ENCODE data around the gene IL37.
"Not testable (repeated sequence)": the region's sequence is repeated elsewhere in the genome, so short reads cannot be mapped to it uniquely, and the experiment has no call there.

The IL37 gene

GRCh38 chr2:112881217-112881985 is 29.6 kb upstream of the IL37 start:
- Mint-ChIP-seq H3K4me1 (ENCODE audit: low read depth) (peaks cover 30% of the 10 kb centered on the region), H3K36me3 (ENCODE audit: low read depth) (no peaks in the 10 kb centered on the region), H3K4me3 (no peak overlapping the region), H3K9me3 (no peaks in the 10 kb centered on the region), H3K27me3 (ENCODE audit: low read depth) (no peaks in the 10 kb centered on the region), H3K27ac (peak overlapping the region; percentile 37)

GRCh38 chr2:112883669-112884068 is 27.3 kb upstream of the IL37 start:
- H3K9me3 Mint-ChIP-seq, result no peaks in the 10 kb centered on the region
- H3K27ac Mint-ChIP-seq, result peak overlapping the region; percentile 1
- peaks cover 30% of the 10 kb centered on the region for H3K4me1 Mint-ChIP-seq (ENCODE audit: low read depth)
- H3K4me3 Mint-ChIP-seq, result no peak overlapping the region
- no peaks in the 10 kb centered on the region for H3K36me3 Mint-ChIP-seq (ENCODE audit: low read depth)
- H3K27me3 Mint-ChIP-seq (ENCODE audit: low read depth), result peaks cover 3% of the 10 kb centered on the region

GRCh38 chr2:112884869-112885505 is 26.0 kb upstream of the IL37 start:
- Mint-ChIP-seq H3K36me3 (ENCODE audit: low read depth) (no peaks in the 10 kb centered on the region), H3K9me3 (no peaks in the 10 kb centered on the region), H3K27me3 (ENCODE audit: low read depth) (peaks cover 3% of the 10 kb centered on the region), H3K4me3 (no peak overlapping the region), H3K4me1 (ENCODE audit: low read depth) (peaks cover 23% of the 10 kb centered on the region), H3K27ac (peak overlapping the region; percentile 80)

- H3K4me1 Mint-ChIP-seq (ENCODE audit: low read depth), result peaks cover 20% of the 10 kb centered on the region
- no peaks in the 10 kb centered on the region for H3K9me3 Mint-ChIP-seq
- H3K27me3 Mint-ChIP-seq (ENCODE audit: low read depth), result peaks cover 3% of the 10 kb centered on the region
- no peak overlapping the region for H3K4me3 Mint-ChIP-seq
- H3K27ac Mint-ChIP-seq, result peak overlapping the region; percentile 80
- no peaks in the 10 kb centered on the region for H3K36me3 Mint-ChIP-seq (ENCODE audit: low read depth)
These were observed 25.5 kb upstream of the IL37 start for GRCh38 chr2:112885506-112885902.

GRCh38 chr2:112886291-112886690 is 24.7 kb upstream of the IL37 start:
- Mint-ChIP-seq H3K27me3 (ENCODE audit: low read depth) (peaks cover 3% of the 10 kb centered on the region), H3K9me3 (no peaks in the 10 kb centered on the region), H3K4me3 (no peak overlapping the region), H3K27ac (no peak overlapping the region), H3K4me1 (ENCODE audit: low read depth) (peaks cover 14% of the 10 kb centered on the region), H3K36me3 (ENCODE audit: low read depth) (no peaks in the 10 kb centered on the region)

- Mint-ChIP-seq H3K9me3 (no peaks in the 10 kb centered on the region), H3K4me1 (ENCODE audit: low read depth) (peaks cover 11% of the 10 kb centered on the region), H3K36me3 (ENCODE audit: low read depth) (no peaks in the 10 kb centered on the region)
These were observed 22.8 kb upstream of the IL37 start for GRCh38 chr2:112887964-112888749.

GRCh38 chr2:112889976-112890375 is 21.0 kb upstream of the IL37 start:
- no peak overlapping the region for H3K4me3 Mint-ChIP-seq
- H3K36me3 Mint-ChIP-seq (ENCODE audit: low read depth), result no peaks in the 10 kb centered on the region
- peaks cover 3% of the 10 kb centered on the region for H3K27me3 Mint-ChIP-seq (ENCODE audit: low read depth)
- peaks cover 5% of the 10 kb centered on the region for H3K4me1 Mint-ChIP-seq (ENCODE audit: low read depth)
- no peak overlapping the region for H3K27ac Mint-ChIP-seq
- H3K9me3 Mint-ChIP-seq, result no peaks in the 10 kb centered on the region

More at GRCh38 chr2:112887964-112888749, 22.8 kb upstream of the IL37 start:
- Mint-ChIP-seq H3K27me3 (ENCODE audit: low read depth) (peaks cover 3% of the 10 kb centered on the region), H3K4me3 (no peak overlapping the region), H3K27ac (no peak overlapping the region)

- no peak overlapping the region for H3K4me3 Mint-ChIP-seq
- H3K9me3 Mint-ChIP-seq, result no peaks in the 10 kb centered on the region
- H3K36me3 Mint-ChIP-seq (ENCODE audit: low read depth), result no peaks in the 10 kb centered on the region
- no peaks in the 10 kb centered on the region for H3K4me1 Mint-ChIP-seq (ENCODE audit: low read depth)
- peaks cover 9% of the 10 kb centered on the region for H3K27me3 Mint-ChIP-seq (ENCODE audit: low read depth)
- H3K27ac Mint-ChIP-seq, result no peak overlapping the region
These were observed 19.6 kb upstream of the IL37 start for GRCh38 chr2:112891385-112891831.

GRCh38 chr2:112893752-112894151 is 17.2 kb upstream of the IL37 start:
- Mint-ChIP-seq H3K27me3 (ENCODE audit: low read depth) (peaks cover 19% of the 10 kb centered on the region), H3K9me3 (peaks cover 3% of the 10 kb centered on the region), H3K4me1 (ENCODE audit: low read depth) (no peaks in the 10 kb centered on the region), H3K36me3 (ENCODE audit: low read depth) (no peaks in the 10 kb centered on the region), H3K27ac (no peak overlapping the region), H3K4me3 (no peak overlapping the region)

GRCh38 chr2:112896909-112897623 is 13.9 kb upstream of the IL37 start:
- H3K9me3 Mint-ChIP-seq, result peaks cover 3% of the 10 kb centered on the region
- peaks cover 23% of the 10 kb centered on the region for H3K27me3 Mint-ChIP-seq (ENCODE audit: low read depth)
- H3K4me3 Mint-ChIP-seq, result no peak overlapping the region
- no peaks in the 10 kb centered on the region for H3K4me1 Mint-ChIP-seq (ENCODE audit: low read depth)
- H3K27ac Mint-ChIP-seq, result no peak overlapping the region
- H3K36me3 Mint-ChIP-seq (ENCODE audit: low read depth), result no peaks in the 10 kb centered on the region

- H3K4me1 Mint-ChIP-seq (ENCODE audit: low read depth), result no peaks in the 10 kb centered on the region
- H3K4me3 Mint-ChIP-seq, result no peak overlapping the region
- no peak overlapping the region for H3K27ac Mint-ChIP-seq
- H3K27me3 Mint-ChIP-seq (ENCODE audit: low read depth), result peaks cover 29% of the 10 kb centered on the region
- H3K9me3 Mint-ChIP-seq, result peaks cover 3% of the 10 kb centered on the region
- H3K36me3 Mint-ChIP-seq (ENCODE audit: low read depth), result no peaks in the 10 kb centered on the region
These were observed 13.4 kb upstream of the IL37 start for GRCh38 chr2:112897624-112897978.

GRCh38 chr2:112901431-112902065 is 9.4 kb upstream of the IL37 start:
- not testable (repeated sequence) for H3K4me1 Mint-ChIP-seq (ENCODE audit: low read depth); H3K4me3 Mint-ChIP-seq; H3K36me3 Mint-ChIP-seq (ENCODE audit: low read depth); H3K27ac Mint-ChIP-seq; H3K9me3 Mint-ChIP-seq
- H3K27me3 Mint-ChIP-seq (ENCODE audit: low read depth), result peaks cover 22% of the 10 kb centered on the region

- Mint-ChIP-seq H3K27me3 (ENCODE audit: low read depth) (peaks cover 15% of the 10 kb centered on the region), H3K36me3 (ENCODE audit: low read depth) (no peaks in the 10 kb centered on the region), H3K4me3 (no peak overlapping the region), H3K27ac (no peak overlapping the region), H3K4me1 (ENCODE audit: low read depth) (peaks cover 8% of the 10 kb centered on the region), H3K9me3 (peaks cover 3% of the 10 kb centered on the region)
These were observed 8.1 kb upstream of the IL37 start for GRCh38 chr2:112902816-112903215.

- peaks cover 16% of the 10 kb centered on the region for H3K27me3 Mint-ChIP-seq (ENCODE audit: low read depth)
- no peak overlapping the region for H3K27ac Mint-ChIP-seq
- no peaks in the 10 kb centered on the region for H3K36me3 Mint-ChIP-seq (ENCODE audit: low read depth)
- H3K4me3 Mint-ChIP-seq, result no peak overlapping the region
- H3K4me1 Mint-ChIP-seq (ENCODE audit: low read depth), result peaks cover 8% of the 10 kb centered on the region
- peaks cover 4% of the 10 kb centered on the region for H3K9me3 Mint-ChIP-seq
These were observed 6.1 kb upstream of the IL37 start for GRCh38 chr2:112904883-112905282.

Measured in T-helper 1 cell treated with Interleukin-12 subunit alpha and Interleukin-12 subunit beta and Interleukin-4 antibody, amounts not matched to agents 30 μg/mL and 1 μg/mL, for 36 hours (primary cell).